Omental fat pad (tissue), 4 donors: ENCODE measurements around the gene SLC30A7. TPM values are rescaled to one million over a fixed set of nuclear protein-coding genes. Genes with fewer than 3 reads are reported as not detected.
"Not testable (repeated sequence)": the region's sequence is repeated elsewhere in the genome, so short reads cannot be mapped to it uniquely, and the experiment has no call there.

Experiments
- ATAC-seq: fragments of 150-250 bp; one replicate; pipeline ENCODE4 v1.9.1; 2016; ENCODE audit warnings: mild to moderate bottlenecking, moderate library complexity; ENCODE audit not compliant: low FRiP score
- DNase-seq: peaks from one replicate; pipeline ENCODE4 v3.0.0-alpha.2; 2019; ENCODE audit warnings: low spot score
- CTCF ChIP-seq, 3 donors: fragments of 450-650 bp; IDR thresholded peaks; one replicate each; pipeline ENCODE4 v1.5.1; 2016 to 2017; ENCODE audit warnings: antibody characterized with exemption in 3 of 3, mild to moderate bottlenecking in 3 of 3, moderate library complexity in 2 of 3
- total RNA-seq, 4 donors: library from RNA; depleted of rRNA; stranded (reverse); fragments of >200 nt; gene quantifications; one replicate each; pipeline ENCODE4 v1.1.0, GENCODE V29; 2016

SLC30A7 gene
- total RNA-seq, 4 donors from 2014 or later, result 20.6 to 47.4 (median 25.2) TPM

GRCh38 chr1:100924212-100924611 is 28.3 kb downstream of the SLC30A7 start:
- ATAC-seq (no peak), DNase-seq (no peak)
- no peak for TF ChIP-seq CTCF (IDR thresholded peaks at IDR 0.05)

GRCh38 chr1:100924991-100925390 is 29.1 kb downstream of the SLC30A7 start:
- no peak for ATAC-seq

GRCh38 chr1:100926240-100926639 is 30.4 kb downstream of the SLC30A7 start:
- TF ChIP-seq CTCF (IDR thresholded peaks at IDR 0.05), result no peak
- DNase-seq (no peak), ATAC-seq (no peak)

More at GRCh38 chr1:100924991-100925390, 29.1 kb downstream of the SLC30A7 start:
- TF ChIP-seq CTCF (IDR thresholded peaks at IDR 0.05), result no peak
- DNase-seq, result no peak

- ATAC-seq (no peak), DNase-seq (no peak)
- no peak for TF ChIP-seq CTCF (IDR thresholded peaks at IDR 0.05)
These were observed 31.4 kb downstream of the SLC30A7 start for GRCh38 chr1:100927276-100927675.

- TF ChIP-seq CTCF (IDR thresholded peaks at IDR 0.05), result no peak
- no peak for ATAC-seq
These were observed 32.2 kb downstream of the SLC30A7 start for GRCh38 chr1:100928128-100928527.

GRCh38 chr1:100930494-100930893 is 34.6 kb downstream of the SLC30A7 start:
- TF ChIP-seq CTCF (IDR thresholded peaks at IDR 0.05), result no peak
- no peak for ATAC-seq
- no peak for DNase-seq

More at GRCh38 chr1:100928128-100928527, 32.2 kb downstream of the SLC30A7 start:
- DNase-seq, result no peak

- TF ChIP-seq CTCF (IDR thresholded peaks at IDR 0.05), result no peak
- DNase-seq, result no peak
- ATAC-seq, result no peak
These were observed 35.8 kb downstream of the SLC30A7 start for GRCh38 chr1:100931716-100932115.

- DNase-seq, result not testable (repeated sequence)
These were observed 37.7 kb downstream of the SLC30A7 start for GRCh38 chr1:100933555-100933954.

More at GRCh38 chr1:100933555-100933954, 37.7 kb downstream of the SLC30A7 start:
- not testable (repeated sequence) for ATAC-seq
